Hematopoietic multipotent progenitor cell (in vitro differentiated cells): ENCODE data around the gene MAPKAP1. TPM values are rescaled to one million over a fixed set of nuclear protein-coding genes. Genes with fewer than 3 reads are reported as not detected.
A peak's percentile ranks its signal among the peaks of the same experiment; 100 is the strongest.
"Not testable (repeated sequence)": the region's sequence is repeated elsewhere in the genome, so short reads cannot be mapped to it uniquely, and the experiment has no call there.

Source experiments
- DNase-seq, 3 donors: peaks; one replicate each; pipeline ENCODE4 v3.0.0-alpha.2; 2011 to 2015; ENCODE audit warnings: low read depth in 2 of 3, low spot score in 2 of 3
- total RNA-seq: library from RNA; depleted of rRNA; stranded (reverse); fragments of >200 nt; gene quantifications from one replicate; pipeline ENCODE4 v1.2.3, GENCODE V29; 2012

MAPKAP1 gene
- total RNA-seq, 1 donor = 52.2 TPM

DNA sequence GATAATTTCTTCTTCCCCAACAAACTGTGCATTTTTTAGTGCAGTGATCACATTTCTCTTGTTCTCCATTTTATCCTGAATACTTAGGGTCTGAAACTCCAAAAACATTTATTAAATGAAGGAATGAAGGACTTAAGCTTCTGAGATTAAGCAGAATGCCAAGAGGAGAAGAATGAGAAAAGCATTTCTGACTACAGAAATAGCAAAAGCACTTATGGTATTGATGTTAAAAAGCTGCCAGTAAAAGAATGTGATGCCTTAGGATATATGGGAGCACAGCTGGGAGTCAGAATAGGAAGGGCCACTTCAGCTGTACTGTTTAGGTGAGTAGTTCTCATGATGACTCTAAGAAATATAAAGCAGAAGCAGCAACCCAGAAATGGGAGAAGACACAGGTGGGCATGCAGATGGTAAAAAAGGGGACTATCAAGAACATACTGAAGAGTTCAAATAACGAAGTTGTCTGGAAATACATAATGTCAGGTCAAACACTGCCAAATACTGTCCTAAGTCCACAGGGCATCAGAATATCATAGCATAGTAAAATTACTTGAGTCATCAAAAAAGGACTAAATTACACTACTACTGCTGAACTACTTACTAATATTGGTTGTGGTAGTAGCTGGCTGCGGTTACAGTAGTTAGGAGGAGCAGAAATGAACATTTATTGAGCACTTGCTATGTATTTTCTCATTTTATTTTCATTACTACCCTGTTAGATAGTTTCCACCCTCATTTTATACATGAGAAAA is 132.7 kb downstream of the MAPKAP1 start:
- DNase-seq = no peak

DNA sequence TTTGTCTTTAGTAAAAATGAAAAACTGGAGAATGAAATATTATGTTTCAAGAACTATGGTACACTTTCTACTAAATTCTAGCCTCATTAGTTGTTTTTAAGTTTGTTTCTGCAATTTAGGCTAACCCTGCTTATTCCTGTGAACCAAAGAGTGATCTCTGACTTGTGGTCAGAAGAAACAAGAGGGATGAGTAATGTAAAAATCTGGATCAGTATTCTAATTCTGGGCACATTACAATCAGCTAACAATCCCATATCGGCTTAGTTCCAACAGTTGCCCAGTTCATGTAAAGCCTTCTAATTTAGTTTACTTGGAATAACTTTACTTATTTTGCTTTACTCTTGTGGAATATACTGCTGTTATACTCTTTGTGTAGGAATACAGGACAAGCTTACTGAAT is 134.5 kb downstream of the MAPKAP1 start:
- DNase-seq = not testable (repeated sequence)

DNA sequence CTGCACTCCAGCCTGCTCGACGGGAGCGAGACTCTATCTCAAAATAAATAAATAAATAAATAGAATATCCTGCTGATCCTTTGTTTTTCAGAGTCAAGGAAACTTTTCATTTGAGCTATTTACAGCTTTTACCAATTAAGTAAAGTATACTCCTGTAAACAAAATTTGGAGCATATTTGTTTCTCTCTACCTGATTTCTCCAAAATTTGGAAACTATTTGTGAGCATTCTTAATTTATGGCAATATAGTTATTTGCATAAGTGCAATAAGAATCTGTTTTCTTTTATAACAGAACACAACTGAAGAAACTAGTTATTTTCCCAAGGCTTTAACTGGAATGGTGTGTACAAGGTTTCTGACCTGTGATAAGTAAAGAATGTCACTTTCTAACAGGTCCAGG is 135.2 kb downstream of the MAPKAP1 start:
- DNase-seq = peak in 1 of 3 donors; percentile 29

DNA sequence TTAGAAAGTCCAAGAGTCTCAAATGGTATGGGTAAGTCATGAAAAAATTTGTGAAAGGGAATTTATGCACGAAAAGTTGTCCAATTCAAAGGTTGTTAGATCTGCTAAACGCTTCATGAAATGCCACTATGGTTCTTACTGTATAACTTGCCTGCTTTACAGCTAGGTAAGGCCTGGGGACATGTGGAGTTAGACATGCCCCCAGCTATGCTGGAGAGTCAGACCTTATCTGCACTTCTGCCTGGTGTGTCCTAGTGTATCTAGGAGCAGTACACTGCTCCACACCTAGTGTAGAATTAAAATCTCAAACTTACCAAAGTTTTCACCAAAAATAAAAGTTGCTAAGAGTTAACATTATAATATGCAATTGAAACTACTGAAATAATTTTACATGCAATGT is 136.8 kb downstream of the MAPKAP1 start:
- no peak for DNase-seq

DNA sequence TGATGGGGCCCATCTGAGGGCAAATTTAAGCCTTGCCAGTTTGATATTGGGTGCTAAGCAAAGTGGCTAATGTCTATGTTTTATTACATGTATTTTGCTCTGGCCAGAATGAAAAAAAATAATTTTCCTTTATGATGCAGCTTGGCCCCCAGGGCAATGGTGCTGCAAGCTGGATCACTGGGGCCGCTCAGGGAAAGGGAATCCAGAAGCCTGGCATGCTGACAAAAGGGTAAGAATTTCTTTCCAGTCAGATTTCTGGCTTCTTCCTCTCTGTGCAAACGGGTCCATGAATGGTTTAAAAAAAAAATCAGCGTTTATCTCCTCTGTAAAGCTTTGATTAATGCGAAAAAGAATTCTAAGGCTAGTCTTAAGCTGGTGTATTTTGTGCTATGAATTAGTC is 138.4 kb downstream of the MAPKAP1 start:
- no peak for DNase-seq

DNA sequence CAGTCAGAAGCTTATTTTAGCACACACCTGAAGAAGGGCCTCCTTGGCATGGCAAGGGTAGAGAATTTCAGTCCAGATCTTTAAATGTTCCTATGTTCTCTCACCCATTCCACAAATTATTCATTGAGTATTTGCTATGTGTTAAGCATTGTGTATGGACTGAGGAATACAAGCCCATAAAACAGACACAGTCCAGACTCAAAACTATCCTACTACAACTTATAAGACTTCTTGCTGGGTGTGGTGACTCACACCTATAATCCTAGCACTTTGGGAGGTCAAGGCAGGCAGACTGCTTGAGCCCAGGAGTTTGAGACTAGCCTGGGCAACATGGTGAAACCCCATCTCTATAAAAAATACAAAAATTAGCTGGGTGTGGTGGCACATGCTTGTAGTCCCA is 141.0 kb downstream of the MAPKAP1 start:
- not testable (repeated sequence) for DNase-seq

DNA sequence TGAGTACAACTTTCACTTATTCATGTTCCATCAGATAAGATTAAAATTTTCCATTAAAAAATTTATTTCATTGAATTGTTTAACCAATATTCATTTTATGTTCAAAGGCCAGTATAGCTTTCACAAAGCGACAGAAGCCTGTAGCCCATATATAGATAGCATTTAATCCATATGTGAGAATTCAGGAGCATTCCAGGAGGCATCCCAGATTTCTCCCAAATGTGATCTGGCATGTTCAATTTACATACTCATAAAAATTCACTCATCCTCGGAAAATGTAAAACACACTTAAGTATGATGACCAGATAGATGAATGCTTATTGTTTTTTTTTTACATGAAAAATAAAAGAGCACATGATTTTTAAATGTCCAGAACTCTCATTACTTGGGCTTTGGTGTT is 141.9 kb downstream of the MAPKAP1 start:
- no peak for DNase-seq

DNA sequence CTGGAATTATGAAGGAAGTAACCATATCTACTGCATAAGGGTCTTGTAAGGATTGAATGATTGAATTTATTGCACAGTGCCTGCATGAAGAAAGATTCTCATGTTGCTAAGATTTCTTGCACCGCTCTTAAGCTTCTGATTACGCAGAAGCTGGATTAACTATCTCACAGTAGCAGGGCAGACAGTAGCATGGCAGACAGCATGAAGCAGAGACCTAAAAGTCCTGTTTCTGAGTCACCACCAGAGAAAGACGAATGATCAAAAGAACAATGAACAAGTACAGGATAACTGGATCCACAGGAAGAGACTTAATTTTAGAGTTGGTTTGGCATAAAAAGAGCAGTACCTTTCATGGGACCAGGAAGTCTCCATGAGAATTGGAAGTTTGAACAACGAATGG is 142.4 kb downstream of the MAPKAP1 start:
- no peak for DNase-seq

DNA sequence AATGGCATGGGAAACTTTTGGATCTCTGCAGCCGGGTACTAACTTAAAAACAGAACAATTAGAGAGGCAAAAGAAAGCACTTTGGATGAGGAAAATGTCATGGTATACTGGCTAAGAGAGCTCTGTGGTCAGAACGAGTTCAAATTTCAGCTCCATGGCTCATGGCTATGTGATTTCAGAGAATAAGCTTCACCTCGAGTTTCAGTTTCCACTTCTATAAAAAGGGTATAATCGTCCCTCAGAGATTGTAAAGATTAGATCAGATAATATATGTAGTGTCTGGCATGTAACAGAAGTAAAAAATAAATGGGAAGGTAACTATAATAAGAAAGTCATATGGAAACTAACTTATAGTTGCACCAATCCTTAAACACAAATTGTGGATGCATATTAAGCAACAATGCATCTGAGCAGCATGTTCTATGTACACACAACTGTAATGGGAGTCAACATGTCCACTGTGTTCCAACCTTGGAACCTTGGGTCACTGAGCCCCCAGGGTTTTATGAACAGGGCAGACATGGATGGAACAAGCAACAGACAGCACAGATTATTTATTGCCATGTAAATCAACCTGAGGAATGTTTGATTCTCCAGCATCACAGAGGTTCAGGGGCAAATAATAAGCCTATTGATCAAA is 145.4 kb downstream of the MAPKAP1 start:
- no peak for DNase-seq

DNA sequence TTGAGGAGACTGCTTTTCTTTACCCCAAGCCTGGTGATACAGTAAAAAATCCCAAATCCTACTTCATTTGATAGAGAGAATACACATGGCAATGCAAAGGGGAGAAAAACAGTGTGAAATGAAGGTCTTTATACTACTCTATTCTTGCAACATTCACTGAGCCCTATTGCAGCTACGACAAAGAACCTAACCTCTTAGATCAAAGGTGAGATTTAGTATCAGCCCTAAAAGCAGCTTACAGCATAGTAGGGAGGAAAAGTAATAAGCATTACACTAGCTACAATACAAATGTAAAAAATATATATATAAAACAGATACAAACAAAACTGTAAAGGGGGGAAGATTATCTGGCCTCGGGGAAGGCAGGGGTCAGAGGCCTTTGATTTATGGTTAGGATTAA is 147.1 kb downstream of the MAPKAP1 start:
- no peak for DNase-seq

DNA sequence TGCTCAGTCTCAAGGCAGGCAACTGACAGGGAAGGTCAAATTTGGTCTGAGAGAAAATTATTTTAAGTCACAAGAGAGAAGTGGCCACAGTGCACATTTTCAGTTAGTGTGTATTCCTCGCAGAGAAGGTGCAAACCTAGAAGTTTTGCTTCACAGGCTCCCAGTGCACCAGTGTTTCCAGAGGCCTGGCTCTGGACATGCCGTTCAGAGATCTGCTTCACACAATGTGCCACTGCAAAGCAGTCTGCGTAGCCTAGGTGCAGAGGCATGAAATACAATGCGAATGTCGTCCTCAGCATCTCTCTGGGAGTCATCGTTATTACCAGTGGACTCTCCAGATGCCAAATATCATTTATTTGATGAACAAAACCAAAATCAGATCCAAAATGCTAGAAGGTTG is 147.8 kb downstream of the MAPKAP1 start:
- no peak for DNase-seq

DNA sequence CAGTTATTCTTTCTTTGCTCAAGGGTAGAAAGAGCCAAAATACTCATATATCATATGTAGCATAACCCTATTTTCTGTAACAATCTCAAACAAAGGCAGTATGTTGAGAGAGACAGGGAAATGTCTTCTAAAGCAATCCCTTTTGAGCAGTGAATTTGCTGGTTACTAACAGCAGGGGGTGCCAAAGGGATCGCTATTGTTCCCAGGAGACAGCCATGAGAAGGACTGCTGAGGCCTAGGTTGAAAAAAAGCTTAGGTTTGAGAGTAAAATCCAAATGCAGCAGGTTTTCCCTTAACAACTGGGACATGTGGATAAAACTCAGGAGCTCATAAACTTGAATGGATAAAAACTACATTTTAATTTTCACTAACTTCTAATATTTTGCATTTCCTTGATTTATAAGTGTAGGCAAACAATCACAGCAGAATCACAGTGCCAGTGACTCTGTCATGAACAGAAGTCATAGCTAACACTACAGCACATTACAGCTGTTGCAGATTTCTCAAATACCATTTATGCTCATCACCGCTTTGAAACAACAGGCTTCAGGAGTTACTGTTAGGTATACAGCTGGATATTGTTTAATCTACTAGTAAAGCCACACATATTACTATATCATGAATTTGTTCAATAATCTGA is 148.4 kb downstream of the MAPKAP1 start:
- peak; percentile 11 to 85 (median 70) for DNase-seq

DNA sequence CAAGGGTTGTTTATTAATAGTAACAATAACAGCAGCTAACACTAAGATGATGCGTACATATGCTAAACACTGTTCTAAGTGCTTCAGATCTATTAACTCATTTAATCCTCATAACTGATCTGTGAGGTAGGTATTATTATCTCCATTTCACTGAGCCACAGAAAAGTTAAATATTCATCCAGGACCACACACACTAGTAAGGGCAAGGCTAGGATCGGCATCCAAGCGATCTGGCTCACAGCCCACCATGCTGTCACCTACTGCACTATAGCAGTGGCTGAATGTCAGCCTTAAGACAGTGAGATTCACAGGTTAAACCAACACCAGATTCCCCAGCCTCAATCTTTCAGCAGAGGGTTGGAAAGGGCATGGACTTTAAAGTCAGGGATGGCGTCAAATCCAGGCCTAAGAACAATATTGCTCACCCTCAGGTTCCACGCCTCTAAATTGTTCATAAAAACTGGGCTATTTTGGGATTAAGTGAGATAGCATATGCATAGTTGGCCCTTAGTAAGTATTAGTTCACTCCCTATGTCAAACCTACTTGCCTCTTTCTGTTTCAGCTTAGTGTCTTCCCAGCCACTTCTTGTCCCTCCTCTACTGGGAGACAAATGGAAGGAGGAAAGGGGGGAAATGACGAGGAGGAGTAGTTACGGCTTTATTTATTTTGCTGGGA is 150.8 kb downstream of the MAPKAP1 start:
- DNase-seq = no peak

DNA sequence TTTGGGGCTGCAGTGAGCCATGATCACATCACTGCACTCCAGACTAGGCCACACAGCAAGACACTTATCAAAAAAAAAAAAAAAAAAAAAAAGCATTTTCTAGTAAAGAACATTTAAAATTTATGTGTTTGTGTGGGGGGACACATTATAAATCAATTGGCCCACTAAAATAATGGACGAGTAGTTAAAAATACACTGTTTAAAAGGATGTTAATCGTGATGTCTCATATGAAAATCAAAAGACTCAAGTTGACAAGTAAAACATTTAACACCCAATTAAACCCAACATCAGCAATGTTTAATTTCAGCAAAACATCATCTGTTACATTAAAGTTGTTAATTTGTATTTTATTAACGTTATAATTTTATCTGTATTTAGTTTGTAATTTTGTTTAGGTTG is 152.3 kb downstream of the MAPKAP1 start:
- no peak for DNase-seq

DNA sequence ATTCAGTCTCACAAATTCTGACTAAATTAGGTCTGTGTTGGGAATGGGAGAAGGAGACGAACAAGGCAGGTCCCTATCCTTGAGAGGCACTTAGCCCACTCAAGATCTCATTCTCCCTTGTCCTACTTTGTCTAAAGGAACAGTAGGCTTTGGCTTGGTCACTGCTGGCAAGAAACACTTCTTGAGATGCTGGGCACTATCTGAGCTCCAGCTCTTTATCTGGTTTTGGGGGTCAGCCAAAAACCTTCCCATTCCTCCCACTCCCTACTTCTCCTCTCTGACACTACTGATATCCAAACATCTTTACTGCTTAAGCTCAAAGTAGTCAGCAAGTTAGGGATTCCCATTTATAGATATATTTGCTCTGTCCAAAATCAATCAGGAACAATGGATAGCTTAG is 155.2 kb downstream of the MAPKAP1 start:
- DNase-seq = no peak

DNA sequence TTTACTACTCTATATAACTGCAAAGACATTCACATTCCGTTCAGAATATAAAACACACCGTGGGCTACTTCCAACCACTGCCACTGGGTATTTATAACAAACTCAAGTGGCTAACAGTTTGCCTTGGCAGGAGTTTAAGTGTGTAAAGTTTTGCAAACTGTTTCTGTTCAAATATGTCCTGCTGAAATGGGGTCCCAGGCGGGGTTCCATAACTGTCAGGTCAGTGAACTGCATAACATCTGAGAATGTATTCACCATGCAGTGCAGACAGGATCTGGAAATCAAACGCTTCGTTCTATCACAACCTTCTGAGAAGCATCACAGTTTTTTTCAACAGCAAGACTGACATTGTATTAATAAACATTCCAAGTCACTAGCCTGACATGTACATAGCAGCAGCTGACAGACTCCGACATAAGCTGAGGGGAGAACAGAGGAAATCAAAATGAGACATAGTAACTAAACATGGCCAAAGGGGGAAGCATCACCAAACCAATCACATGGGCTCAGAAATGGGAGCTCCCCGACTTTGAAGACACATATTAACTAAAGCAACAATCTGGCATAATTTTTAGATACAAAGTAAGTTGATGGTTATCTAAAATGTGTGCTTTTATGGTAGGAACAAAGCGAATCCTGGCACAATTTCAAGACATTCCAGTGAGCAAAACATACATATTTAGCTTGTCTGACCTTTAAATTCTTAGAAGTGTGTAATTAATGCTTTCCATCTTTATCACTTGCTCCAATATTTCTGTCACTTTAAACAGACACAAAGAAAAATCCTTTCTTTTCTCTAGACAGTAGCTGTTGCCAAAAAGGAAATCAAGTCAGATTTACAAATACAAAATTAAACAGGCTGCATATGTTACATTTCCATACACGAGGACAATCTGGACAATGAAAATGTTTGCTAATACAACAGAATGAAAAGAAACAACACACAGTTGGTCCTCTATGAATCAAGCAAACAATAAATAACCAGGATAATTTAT is 156.8 kb downstream of the MAPKAP1 start:
- DNase-seq = no peak

DNA sequence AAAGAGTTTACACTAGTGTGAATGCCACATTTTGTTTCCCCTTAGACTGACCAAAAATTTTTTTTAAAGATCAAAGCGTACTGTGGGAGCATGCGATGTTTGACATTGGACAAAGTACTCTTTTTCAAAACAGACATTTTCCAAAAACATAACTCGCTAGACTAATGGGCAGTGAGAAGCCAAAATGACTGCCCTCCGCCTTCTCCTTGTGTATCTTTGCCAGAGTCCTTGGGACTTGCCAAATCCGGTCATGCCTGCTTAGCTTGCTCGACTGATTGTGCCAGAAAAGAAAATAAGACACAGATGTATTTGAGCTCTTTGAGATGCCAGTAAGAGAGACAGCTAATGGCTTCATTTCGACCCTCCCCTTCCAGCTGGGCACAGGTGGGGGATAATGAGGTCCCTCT is 157.5 kb downstream of the MAPKAP1 start:
- no peak for DNase-seq

DNA sequence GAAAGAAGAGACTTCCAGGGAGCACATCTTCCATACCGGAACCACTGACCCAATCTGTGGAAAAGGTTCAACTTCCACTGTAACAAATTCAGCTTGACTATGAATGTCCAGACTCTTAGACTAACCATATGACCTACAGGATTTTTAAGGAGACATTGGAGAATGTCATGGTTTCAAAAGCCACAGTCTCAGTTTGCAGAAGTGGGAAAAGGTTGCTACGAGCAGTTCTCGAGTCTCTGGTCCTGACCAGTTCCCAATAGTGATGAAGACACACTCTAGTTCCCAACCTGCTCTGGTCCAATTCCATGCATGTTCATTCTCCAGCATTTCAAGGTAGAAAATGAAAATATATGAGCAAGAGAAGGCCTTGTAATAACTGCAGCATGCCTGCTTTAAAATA is 158.0 kb downstream of the MAPKAP1 start:
- no peak for DNase-seq

DNA sequence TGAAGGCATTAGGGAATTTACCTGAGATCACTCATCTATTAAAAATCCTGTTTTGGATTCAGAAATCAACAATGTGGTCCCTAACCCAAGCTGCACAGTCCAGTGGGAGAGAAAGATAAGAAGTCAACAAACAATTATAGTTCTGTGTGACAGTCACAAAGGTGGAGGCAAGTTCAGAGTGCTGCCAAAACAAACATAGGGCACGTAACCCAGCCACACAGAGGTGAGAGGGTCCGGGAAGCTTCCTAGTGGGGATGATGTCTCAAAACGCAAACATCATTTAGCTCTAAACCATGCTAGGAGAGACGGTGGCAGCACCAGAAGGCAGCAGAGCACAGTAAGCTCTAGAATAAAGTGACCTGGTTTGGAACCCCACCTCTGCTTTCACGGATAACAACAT is 158.9 kb downstream of the MAPKAP1 start:
- DNase-seq = no peak

DNA sequence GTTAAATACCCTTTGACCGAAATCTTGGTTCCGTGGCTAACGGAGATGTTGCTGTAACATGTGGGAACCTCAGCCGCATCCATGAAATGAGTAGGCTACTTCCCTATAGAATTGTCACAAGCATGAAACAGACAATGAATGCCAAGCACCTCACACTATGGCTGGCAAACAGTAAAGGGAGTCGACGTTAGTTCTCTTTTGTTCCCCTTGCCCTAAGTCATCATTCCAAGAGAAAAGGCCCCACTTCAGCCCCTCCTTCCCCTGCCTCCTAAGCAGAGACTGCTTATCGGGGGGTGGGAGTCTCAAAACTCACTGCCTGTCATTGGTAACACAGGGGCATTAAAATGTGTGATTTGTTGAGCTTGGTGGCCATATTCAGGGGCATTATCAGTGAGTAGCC is 159.6 kb downstream of the MAPKAP1 start:
- DNase-seq = no peak
